ENCODE measurements around the gene PACRG. TPM values are rescaled to one million over a fixed set of nuclear protein-coding genes. Genes with fewer than 3 reads are reported as not detected.

Gene PACRG
- total RNA-seq, 1 donor = 0.73 TPM

- H3K9me3 ChIP-seq (ENCODE audit: low read depth, low read length) = no peaks in the 10 kb centered on the region
- H3K4me1 ChIP-seq (ENCODE audit: insufficient read depth, low read length) = no peaks in the 10 kb centered on the region
- no peak overlapping the region for H3K4me3 ChIP-seq (ENCODE audit: low read length)
- H3K27me3 ChIP-seq (ENCODE audit: insufficient read depth, low read length) = no peaks in the 10 kb centered on the region
Observed at GRCh38 chr6:162700966-162701365, 26.8 kb upstream of the PACRG start.

DNA sequence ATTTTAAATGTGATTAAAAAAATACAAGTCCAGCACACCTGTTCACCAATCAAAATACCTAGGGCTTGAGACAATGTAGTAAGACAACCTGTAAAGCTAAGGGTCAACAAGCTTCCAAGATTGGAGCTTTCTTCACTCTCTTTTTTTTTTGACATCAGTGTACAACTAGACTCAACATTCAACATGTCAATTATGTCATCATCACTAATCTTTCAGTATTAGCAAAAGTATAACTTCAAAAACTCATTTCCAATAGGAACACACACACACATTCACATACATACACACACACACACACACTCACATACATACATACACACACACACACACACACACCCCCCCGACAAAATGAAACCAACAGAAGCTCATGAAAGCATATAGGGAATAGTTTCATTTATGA is 26.2 kb upstream of the PACRG start:
- no peaks in the 10 kb centered on the region for H3K4me1 ChIP-seq (ENCODE audit: insufficient read depth, low read length)
- no peaks in the 10 kb centered on the region for H3K27me3 ChIP-seq (ENCODE audit: insufficient read depth, low read length)
- no peak overlapping the region for H3K4me3 ChIP-seq (ENCODE audit: low read length)
- H3K9me3 ChIP-seq (ENCODE audit: low read depth, low read length) = no peaks in the 10 kb centered on the region

DNA sequence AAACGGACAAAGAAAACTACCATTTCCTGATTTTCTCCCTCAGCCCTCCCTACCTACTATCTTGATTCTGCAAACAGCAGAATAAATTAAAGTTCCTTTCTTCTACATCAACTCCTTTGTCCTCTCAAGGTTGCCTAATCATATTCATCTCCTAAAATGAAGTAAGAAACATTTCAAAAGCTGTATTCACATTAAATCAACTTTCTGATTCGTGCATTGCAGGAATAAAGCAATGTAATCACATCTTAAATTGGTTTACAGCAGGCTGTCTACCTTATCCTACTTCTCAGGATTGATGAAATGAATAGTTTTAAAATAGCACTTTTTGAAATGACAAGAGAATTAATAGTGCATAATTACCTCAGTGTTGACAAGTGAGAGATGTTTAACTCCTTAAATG is 25.3 kb upstream of the PACRG start:
- Histone ChIP-seq H3K9me3 (ENCODE audit: low read depth, low read length) (no peaks in the 10 kb centered on the region), H3K27me3 (ENCODE audit: insufficient read depth, low read length) (no peaks in the 10 kb centered on the region), H3K4me1 (ENCODE audit: insufficient read depth, low read length) (no peaks in the 10 kb centered on the region), H3K4me3 (ENCODE audit: low read length) (no peak overlapping the region)

- no peaks in the 10 kb centered on the region for H3K27me3 ChIP-seq (ENCODE audit: insufficient read depth, low read length)
- H3K9me3 ChIP-seq (ENCODE audit: low read depth, low read length) = no peaks in the 10 kb centered on the region
- no peaks in the 10 kb centered on the region for H3K4me1 ChIP-seq (ENCODE audit: insufficient read depth, low read length)
- no peak overlapping the region for H3K4me3 ChIP-seq (ENCODE audit: low read length)
Observed at GRCh38 chr6:162704001-162704400, 23.8 kb upstream of the PACRG start.

- H3K4me3 ChIP-seq (ENCODE audit: low read length) = no peak overlapping the region
- H3K4me1 ChIP-seq (ENCODE audit: insufficient read depth, low read length) = no peaks in the 10 kb centered on the region
- H3K9me3 ChIP-seq (ENCODE audit: low read depth, low read length) = no peaks in the 10 kb centered on the region
- H3K27me3 ChIP-seq (ENCODE audit: insufficient read depth, low read length) = no peaks in the 10 kb centered on the region
Observed at GRCh38 chr6:162705736-162706135, 22.0 kb upstream of the PACRG start.

DNA sequence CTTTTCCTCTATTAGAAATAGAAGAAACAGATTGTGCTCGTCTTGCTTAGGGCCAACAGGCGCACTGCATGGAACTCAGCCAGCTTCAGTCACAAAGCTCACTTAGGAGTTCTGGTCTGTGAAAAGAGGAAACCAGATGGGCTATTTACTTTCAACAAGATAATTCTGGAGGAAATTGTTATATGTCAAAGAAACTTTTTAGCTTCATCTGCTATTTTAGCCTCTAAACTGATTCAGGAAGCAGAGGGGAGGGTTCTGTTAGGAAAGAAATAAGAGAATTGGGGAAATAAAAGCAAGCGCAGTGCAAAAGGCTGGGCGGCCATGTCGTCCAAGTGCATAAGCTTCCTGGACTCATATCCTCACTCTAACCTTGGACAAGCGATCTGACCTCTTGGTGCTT is 21.5 kb upstream of the PACRG start:
- Histone ChIP-seq H3K27me3 (ENCODE audit: insufficient read depth, low read length) (no peaks in the 10 kb centered on the region), H3K4me1 (ENCODE audit: insufficient read depth, low read length) (no peaks in the 10 kb centered on the region), H3K9me3 (ENCODE audit: low read depth, low read length) (no peaks in the 10 kb centered on the region), H3K4me3 (ENCODE audit: low read length) (no peak overlapping the region)

DNA sequence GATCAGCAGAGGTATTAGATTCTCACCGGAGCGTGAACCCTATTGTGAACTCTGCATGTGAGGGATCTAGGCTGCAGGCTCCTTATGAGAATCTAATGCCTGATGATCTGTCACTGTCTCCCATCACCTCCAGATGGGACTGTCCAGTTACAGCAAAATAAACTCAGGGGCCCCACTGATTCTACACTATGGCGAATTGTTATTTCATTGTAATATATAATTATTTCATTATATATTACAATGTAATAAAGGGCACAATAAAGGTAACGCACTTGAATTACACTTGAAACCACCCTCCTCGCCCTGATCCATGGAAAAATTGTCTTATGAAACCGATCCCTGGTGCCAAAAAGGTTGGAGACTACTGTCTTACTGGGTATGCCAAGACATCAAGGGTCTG is 18.8 kb upstream of the PACRG start:
- H3K4me1 ChIP-seq (ENCODE audit: insufficient read depth, low read length) = no peaks in the 10 kb centered on the region
- no peaks in the 10 kb centered on the region for H3K9me3 ChIP-seq (ENCODE audit: low read depth, low read length)
- no peak overlapping the region for H3K4me3 ChIP-seq (ENCODE audit: low read length)
- H3K27me3 ChIP-seq (ENCODE audit: insufficient read depth, low read length) = no peaks in the 10 kb centered on the region

DNA sequence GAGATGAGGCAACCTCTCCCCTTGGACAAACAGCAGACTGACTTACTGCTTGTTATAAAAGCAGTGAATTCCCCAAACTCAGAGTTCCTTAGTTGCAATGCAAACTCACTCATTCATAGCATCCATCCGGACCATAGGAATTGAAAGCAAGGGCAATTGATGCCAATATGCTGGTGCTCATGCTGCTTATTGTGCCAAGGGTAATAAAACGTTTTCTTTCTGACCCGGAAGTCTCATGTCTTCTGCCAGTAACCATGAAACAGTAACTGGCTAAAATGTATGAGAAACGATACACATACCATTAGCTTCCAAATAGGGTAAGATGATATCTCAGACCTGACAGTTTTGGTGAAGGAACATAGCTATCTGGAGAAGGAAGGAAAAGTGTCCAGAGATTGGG is 18.3 kb upstream of the PACRG start:
- Histone ChIP-seq H3K9me3 (ENCODE audit: low read depth, low read length) (no peaks in the 10 kb centered on the region), H3K4me1 (ENCODE audit: insufficient read depth, low read length) (no peaks in the 10 kb centered on the region), H3K4me3 (ENCODE audit: low read length) (no peak overlapping the region), H3K27me3 (ENCODE audit: insufficient read depth, low read length) (no peaks in the 10 kb centered on the region)

DNA sequence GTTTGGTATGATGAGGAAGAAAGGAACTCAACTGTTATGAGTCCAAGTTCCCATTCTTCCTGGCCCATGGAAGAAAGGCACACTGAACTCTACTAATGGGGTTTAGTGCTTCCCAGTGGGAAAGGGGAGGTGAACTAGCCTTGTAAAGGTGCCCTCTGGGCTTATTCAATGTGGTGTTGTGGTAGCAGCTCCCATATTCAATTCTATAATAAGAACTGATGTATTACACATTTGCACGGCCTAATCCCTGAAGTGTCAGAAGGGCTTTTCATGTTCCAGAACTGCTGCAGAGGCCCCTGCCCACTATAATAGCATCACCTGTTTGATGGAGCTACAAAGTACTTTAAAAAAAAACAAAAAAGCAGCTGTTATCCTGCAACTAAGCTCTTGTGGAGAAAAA is 17.4 kb upstream of the PACRG start:
- Histone ChIP-seq H3K4me3 (ENCODE audit: low read length) (no peak overlapping the region), H3K4me1 (ENCODE audit: insufficient read depth, low read length) (no peaks in the 10 kb centered on the region), H3K9me3 (ENCODE audit: low read depth, low read length) (no peaks in the 10 kb centered on the region), H3K27me3 (ENCODE audit: insufficient read depth, low read length) (no peaks in the 10 kb centered on the region)

DNA sequence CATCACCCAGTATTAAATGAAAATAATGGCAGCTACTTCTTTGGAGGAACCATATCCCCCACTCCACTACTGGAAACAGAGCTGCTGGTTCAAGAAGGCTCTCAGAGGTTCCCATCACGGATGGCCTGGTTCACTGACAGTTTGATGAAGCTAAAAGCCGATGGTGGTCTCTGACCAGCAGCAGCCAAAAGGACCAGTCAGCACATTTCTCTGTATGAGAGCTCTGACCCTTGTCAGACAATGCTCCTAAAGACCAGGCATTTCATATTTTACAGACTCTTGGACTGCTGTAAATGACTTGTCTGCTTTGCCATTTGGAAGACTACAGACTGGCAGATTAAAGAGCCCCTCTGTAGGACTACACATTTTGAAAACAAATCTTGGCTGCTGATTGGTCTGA is 16.8 kb upstream of the PACRG start:
- no peaks in the 10 kb centered on the region for H3K9me3 ChIP-seq (ENCODE audit: low read depth, low read length)
- no peak overlapping the region for H3K4me3 ChIP-seq (ENCODE audit: low read length)
- H3K4me1 ChIP-seq (ENCODE audit: insufficient read depth, low read length) = no peaks in the 10 kb centered on the region
- H3K27me3 ChIP-seq (ENCODE audit: insufficient read depth, low read length) = no peaks in the 10 kb centered on the region

GRCh38 chr6:162711376-162711775 is 16.4 kb upstream of the PACRG start:
- no peaks in the 10 kb centered on the region for H3K4me1 ChIP-seq (ENCODE audit: insufficient read depth, low read length)
- no peak overlapping the region for H3K4me3 ChIP-seq (ENCODE audit: low read length)
- H3K27me3 ChIP-seq (ENCODE audit: insufficient read depth, low read length) = no peaks in the 10 kb centered on the region
- no peaks in the 10 kb centered on the region for H3K9me3 ChIP-seq (ENCODE audit: low read depth, low read length)

DNA sequence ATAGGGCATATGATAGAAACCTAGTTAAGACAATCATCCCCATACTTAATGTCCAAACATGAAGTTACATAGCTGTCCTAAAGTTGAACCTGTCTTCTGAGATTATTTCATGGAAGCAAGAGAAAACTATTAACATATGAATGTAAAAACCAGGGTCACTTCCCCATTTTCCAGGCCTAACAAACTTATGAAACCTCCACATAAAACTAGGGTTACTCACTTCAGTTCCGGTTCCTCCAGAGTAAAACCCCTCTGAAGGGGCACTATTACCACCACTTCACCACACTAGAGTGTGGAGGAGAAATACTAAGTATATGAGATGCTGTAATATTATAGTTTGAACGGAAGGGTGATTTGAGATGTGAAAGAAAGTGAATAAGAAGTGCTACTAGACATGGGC is 15.1 kb upstream of the PACRG start:
- H3K4me1 ChIP-seq (ENCODE audit: insufficient read depth, low read length) = no peaks in the 10 kb centered on the region
- no peaks in the 10 kb centered on the region for H3K9me3 ChIP-seq (ENCODE audit: low read depth, low read length)
- H3K4me3 ChIP-seq (ENCODE audit: low read length) = no peak overlapping the region
- H3K27me3 ChIP-seq (ENCODE audit: insufficient read depth, low read length) = no peaks in the 10 kb centered on the region

DNA sequence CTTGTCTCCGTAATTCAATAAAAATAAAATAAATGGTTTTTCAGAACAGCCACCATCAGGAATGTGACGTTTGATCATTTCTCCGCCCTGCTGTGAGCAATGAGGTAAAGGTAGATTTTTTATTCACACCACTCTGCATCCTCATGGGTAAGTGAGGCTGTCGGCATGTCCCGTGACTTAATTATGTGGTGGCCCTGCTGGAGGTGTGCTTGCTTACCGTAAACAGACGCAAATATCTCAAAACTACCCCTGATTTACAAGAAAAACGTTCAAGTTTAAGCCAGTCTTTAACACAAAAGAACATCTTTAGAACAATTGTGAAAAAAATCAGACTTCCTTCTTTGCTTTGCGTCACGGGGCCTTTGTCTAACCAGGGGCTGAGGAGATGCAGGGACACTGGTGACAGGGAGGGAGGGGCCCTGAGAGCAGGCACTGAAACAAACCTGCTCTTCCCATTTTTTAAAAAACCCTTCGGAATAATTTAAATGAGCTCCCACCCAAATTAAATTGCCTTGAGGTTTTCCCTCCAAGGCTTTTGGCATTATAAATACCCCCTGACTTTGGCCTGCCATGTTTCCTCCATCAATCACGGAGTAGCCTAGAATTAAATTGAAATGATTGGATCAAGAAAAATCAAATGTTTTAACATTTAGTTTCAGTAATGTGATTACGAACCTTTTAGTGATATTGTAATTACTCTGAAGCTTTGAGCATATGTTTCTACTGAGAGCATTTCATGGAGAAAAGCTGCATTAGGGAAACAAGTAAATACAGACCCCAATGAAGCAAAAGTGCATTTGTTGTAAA is 13.6 kb upstream of the PACRG start:
- H3K27me3 ChIP-seq (ENCODE audit: insufficient read depth, low read length) = no peaks in the 10 kb centered on the region
- H3K4me3 ChIP-seq (ENCODE audit: low read length) = no peak overlapping the region
- H3K9me3 ChIP-seq (ENCODE audit: low read depth, low read length) = no peaks in the 10 kb centered on the region
- no peaks in the 10 kb centered on the region for H3K4me1 ChIP-seq (ENCODE audit: insufficient read depth, low read length)

- no peaks in the 10 kb centered on the region for H3K27me3 ChIP-seq (ENCODE audit: insufficient read depth, low read length)
- H3K4me3 ChIP-seq (ENCODE audit: low read length) = no peak overlapping the region
- no peaks in the 10 kb centered on the region for H3K9me3 ChIP-seq (ENCODE audit: low read depth, low read length)
- H3K4me1 ChIP-seq (ENCODE audit: insufficient read depth, low read length) = no peaks in the 10 kb centered on the region
Observed at GRCh38 chr6:162715601-162716000, 12.2 kb upstream of the PACRG start.

DNA sequence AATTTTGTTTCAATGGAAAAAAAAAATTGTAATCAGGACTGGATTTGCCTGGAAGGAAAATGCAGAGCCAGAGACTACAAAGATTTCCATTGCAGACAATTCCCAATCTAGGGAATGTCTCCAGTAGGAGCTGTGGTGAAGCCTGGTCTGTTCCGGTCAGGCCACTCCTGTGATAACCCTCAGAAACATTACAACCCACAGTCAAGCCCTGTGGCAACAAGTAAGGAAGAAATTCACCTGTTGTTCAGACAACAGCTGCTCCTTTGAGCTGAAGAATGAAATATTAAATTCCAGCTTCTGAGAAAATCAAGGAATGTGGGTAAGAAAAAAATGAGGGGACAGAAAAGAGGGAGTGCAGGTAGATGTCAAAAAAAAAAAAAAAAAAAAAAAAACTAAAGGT is 8.2 kb upstream of the PACRG start:
- no peaks in the 10 kb centered on the region for H3K4me1 ChIP-seq (ENCODE audit: insufficient read depth, low read length)
- no peak overlapping the region for H3K4me3 ChIP-seq (ENCODE audit: low read length)
- H3K9me3 ChIP-seq (ENCODE audit: low read depth, low read length) = no peaks in the 10 kb centered on the region
- no peaks in the 10 kb centered on the region for H3K27me3 ChIP-seq (ENCODE audit: insufficient read depth, low read length)

DNA sequence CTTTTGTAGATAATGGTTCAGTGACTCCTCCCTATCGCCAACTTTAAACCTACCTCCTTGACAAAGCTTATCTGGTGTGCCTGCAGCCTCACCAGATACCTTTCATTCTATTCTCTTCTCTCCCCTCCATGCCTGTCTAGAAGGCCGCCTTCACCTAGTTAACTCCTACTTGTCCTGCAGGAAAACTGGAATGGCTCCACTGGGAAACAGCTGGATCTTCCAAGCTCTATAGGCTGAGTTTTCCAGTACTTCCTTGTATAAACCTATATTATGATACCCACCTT is 6.4 kb upstream of the PACRG start:
- H3K27me3 ChIP-seq (ENCODE audit: insufficient read depth, low read length) = no peaks in the 10 kb centered on the region
- H3K9me3 ChIP-seq (ENCODE audit: low read depth, low read length) = no peaks in the 10 kb centered on the region
- no peak overlapping the region for H3K4me3 ChIP-seq (ENCODE audit: low read length)
- H3K4me1 ChIP-seq (ENCODE audit: insufficient read depth, low read length) = no peaks in the 10 kb centered on the region

Measured in mononuclear cell (primary cell).